Right lobe of liver (tissue), 4 donors: ENCODE measurements around the gene LIFR.

ENCODE experiments used
- POLR2A ChIP-seq: fragments of 450-650 bp; IDR thresholded peaks from one replicate; pipeline ENCODE4 v1.6.1; 2017; ENCODE audit warnings: antibody characterized with exemption, mild to moderate bottlenecking
- TF ChIP-seq, protein P1 (sequence below), 4 donors: fragments of 200-600 bp in 3 of 4; fragments of 450-650 bp in 1 of 4; IDR thresholded peaks; one replicate each; pipeline versions ENCODE4 v1.5.1 to v1.8.0; 2016 to 2022; ENCODE audit warnings: antibody characterized with exemption in 4 of 4, mild to moderate bottlenecking in 2 of 4
- donor health status: DM: no; HTN: no; CAD: no.
- donor health status: DM: no; HTN: no; CAD: no.
- donor health status: DM: no; HTN: yes; CAD: no.

DNA sequence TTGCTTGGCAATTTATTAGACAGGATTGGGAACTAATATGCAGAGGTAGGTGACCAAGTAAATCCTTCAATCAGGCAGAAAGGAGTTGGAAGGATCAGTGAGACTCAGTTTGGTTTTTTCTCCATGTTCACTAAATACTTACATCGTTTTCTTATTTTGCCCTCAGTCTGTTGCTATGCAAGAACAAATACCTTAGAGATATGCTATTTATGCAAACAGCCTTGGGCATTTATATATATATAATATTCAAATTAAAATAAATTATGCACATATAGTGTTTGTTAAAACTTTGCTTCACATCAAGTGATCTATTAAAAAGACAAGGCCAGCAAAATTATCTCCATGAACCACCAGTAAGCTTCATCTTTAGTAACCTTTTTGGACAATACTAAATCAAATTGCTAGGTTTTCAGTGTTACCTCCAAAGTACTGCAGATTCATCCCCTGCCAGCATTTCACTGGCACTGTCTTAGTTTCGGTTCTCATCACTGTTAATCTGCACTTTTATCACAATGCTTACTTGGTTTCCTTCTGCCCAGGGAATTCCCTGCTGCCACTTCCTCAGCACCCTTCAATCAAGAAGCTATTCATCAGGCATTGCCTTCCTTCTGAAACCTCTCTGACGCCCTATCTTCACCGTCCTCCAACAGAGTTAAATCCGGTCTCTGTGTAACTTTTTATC lies 26.0 kb upstream of the LIFR start:
- TF ChIP-seq, protein P1, sequence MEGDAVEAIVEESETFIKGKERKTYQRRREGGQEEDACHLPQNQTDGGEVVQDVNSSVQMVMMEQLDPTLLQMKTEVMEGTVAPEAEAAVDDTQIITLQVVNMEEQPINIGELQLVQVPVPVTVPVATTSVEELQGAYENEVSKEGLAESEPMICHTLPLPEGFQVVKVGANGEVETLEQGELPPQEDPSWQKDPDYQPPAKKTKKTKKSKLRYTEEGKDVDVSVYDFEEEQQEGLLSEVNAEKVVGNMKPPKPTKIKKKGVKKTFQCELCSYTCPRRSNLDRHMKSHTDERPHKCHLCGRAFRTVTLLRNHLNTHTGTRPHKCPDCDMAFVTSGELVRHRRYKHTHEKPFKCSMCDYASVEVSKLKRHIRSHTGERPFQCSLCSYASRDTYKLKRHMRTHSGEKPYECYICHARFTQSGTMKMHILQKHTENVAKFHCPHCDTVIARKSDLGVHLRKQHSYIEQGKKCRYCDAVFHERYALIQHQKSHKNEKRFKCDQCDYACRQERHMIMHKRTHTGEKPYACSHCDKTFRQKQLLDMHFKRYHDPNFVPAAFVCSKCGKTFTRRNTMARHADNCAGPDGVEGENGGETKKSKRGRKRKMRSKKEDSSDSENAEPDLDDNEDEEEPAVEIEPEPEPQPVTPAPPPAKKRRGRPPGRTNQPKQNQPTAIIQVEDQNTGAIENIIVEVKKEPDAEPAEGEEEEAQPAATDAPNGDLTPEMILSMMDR (IDR thresholded peaks at IDR 0.05): no peak
- no peak for TF ChIP-seq POLR2A
